GM13976 (cell line): ENCODE data around the gene DYNC2LI1.
"Not testable (repeated sequence)": the region's sequence is repeated elsewhere in the genome, so short reads cannot be mapped to it uniquely, and the experiment has no call there.

ENCODE experiments used
- DNase-seq: peaks from one replicate; pipeline ENCODE4 v3.0.0; 2012; ENCODE audit warnings: low spot score
- in situ Hi-C: fragments of 300-500 bp; cut with MboI; formaldehyde crosslinking; loops from one replicate; pipeline ENCODE4 v1.12.0; 2022; ENCODE audit warnings: low sequenced_read_pairs, mixed read lengths, inconsistent platforms; ENCODE audit not compliant: unreplicated experiment
- TF ChIP-seq, protein P1 (sequence below): IDR thresholded peaks from 2 replicates; pipeline ENCODE4 v1.5.1; 2012; ENCODE audit warnings: borderline replicate concordance, mild to moderate bottlenecking; ENCODE audit not compliant: insufficient read depth; ENCODE audit errors: extremely low read depth, missing control alignments, control extremely low read depth

The DYNC2LI1 gene

DNA sequence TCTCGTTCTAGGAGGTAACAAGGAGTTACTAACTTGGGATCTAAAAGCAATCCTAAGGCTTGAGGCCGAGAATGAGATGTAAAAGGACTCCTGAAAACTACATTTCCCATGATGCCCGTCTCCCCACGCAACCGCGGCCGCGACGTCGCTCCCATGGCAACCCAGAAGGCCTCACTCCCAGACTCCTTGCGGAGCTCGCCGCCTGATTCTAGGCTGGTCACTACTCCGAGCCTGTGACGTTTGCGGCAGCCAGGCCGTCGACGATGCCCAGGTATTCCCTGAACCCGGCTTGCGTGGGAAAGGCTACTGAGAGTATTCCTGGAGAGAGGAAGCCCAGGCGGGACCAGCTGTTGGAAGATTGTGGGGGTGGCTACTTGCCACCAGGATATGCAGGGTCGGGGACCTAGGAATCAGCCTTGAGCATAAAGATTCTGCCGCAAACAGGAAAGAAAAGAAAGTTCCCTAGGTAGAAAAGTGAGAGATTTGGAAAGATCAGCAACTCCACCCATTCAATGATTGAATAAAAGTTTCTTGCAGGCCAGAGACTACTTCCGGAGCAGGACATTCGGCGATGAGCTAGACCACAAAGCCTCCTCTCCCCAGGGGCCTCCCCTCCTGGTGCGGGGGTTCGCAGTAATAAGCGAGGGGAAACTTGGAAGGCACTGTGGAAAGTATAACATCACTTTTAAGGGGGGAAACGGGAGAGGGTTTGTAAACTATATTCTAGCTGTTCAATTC lies at the start of gene DYNC2LI1:
Gene DYNC2LI1, plus strand, starts transcription at position 164 of the 738 bp plus-strand sequence. Its CDS starts 100 bp downstream, at position 264.
- peak; percentile 90 for DNase-seq
- TF ChIP-seq, protein P1, sequence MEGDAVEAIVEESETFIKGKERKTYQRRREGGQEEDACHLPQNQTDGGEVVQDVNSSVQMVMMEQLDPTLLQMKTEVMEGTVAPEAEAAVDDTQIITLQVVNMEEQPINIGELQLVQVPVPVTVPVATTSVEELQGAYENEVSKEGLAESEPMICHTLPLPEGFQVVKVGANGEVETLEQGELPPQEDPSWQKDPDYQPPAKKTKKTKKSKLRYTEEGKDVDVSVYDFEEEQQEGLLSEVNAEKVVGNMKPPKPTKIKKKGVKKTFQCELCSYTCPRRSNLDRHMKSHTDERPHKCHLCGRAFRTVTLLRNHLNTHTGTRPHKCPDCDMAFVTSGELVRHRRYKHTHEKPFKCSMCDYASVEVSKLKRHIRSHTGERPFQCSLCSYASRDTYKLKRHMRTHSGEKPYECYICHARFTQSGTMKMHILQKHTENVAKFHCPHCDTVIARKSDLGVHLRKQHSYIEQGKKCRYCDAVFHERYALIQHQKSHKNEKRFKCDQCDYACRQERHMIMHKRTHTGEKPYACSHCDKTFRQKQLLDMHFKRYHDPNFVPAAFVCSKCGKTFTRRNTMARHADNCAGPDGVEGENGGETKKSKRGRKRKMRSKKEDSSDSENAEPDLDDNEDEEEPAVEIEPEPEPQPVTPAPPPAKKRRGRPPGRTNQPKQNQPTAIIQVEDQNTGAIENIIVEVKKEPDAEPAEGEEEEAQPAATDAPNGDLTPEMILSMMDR = no peak
- in situ Hi-C loops = no loop called here

DNA sequence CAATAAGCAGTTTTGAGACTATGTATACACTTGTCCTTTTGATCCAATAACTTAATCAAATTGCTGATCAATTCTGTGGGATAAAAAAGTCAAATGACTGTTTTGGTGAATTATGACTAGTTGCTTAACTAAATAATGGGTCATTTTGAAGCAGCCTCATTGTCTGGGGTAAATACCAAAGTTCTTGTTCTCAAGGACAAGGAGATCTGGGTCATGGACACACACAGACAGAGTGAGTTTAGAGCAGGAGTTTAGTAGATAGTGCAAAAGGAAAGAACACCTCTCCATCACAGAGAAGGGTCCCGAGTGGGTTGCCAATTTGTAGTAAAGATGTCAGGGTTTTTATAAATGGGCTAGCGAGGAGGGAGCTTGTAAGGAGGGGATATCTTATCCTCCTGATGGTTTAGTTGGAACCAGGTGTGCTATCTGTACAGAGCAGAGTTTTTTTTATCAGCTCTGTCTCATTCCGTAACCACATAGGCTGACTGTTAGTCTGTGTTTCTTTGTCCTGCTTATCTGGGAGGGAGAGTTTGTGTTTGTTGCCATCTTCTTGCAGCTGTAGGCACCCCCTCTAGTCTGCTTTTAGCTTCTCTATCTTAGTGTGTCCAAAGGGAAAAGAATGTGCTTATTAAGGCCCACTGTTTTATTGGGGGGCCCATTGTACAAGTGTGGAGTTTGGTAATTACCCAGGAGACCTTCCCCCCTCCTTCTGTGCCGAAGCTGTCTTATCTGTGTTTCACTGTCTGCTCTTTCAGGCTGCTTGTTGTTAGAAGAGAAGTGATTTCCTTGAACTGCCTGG lies 48.9 kb upstream of the DYNC2LI1 start:
- in situ Hi-C loops = no loop called here
- TF ChIP-seq, protein P1 = no peak
- no peak for DNase-seq

DNA sequence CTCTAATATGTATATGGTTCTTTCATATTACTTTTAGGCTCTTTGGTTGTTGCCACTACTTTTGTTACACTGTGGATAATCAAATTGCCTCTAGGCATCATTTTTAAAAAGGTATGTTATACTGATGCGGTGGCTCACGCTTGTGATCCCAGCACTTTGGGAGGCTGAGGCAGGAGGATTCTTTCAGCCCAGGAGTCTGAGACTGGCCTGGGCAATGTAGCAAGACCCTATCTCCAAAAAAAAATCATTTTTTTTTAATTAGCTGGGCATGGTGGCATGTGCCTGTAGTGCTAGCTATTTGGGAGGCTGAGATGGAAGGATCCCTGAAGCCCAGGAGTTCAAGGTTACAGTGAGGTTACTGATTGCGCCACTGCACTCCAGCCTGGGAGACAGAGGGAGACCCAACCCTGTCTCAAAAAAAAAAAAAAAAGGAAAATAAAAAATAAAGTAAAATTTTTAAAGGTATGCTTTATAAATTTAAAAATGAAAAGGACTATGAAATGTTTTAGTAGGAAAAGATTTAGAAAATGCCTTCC lies 48.1 kb upstream of the DYNC2LI1 start:
- TF ChIP-seq, protein P1 = no peak
- in situ Hi-C loops = no loop called here
- DNase-seq = no peak

DNA sequence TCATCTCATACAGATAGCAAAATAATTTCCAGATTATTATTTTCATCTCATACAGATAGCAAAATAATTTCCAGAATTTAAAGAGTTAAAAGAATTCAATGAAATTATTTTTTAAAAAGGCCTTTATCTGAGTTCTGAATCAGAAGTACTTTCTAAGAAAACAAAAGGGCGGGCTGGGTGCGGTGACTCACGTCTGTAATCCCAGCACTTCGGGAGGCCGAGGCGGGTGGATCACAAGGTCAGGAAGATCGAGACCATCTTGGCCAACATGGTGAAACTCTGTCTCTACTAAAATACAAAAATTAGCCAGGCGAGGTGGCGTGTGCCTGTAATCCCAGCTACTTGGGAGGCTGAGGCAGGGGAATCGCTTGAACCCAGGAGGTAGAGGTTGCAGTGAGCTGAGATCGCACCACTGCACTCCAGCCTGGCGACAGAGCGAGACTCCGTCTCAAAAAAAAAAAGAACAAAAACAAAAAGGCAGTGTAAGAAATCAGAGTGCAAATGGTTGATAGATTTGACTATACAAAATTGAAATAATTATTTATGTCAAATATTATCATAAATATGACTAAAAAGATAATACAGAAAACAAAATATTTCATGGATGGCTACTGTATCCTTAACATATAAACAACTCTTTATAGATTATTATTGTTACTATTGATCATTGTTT lies 46.7 kb upstream of the DYNC2LI1 start:
- in situ Hi-C loops = not testable (repeated sequence)

DNA sequence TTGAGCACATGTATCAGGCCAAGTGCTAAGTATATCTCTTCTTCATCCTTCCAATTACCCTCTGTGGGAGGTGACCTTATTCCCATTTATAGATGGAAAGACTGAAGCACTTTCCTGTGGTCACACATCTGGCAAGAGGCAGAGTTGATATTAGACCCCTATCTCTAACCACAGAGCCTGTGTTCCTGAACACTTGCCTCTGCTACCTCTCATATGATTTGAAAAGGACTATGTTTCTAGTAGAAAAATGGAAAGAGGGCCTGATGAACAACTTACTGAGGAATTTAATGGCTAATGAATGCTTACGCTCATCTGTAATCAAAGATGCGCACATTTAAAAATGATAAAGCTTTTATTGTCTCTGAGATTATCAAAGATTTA lies 46.2 kb upstream of the DYNC2LI1 start:
- DNase-seq = no peak
- in situ Hi-C loops = no loop called here
- TF ChIP-seq, protein P1 = no peak

More for the DNA sequence above, 46.7 kb upstream of the DYNC2LI1 start:
- not testable (repeated sequence) for DNase-seq

DNA sequence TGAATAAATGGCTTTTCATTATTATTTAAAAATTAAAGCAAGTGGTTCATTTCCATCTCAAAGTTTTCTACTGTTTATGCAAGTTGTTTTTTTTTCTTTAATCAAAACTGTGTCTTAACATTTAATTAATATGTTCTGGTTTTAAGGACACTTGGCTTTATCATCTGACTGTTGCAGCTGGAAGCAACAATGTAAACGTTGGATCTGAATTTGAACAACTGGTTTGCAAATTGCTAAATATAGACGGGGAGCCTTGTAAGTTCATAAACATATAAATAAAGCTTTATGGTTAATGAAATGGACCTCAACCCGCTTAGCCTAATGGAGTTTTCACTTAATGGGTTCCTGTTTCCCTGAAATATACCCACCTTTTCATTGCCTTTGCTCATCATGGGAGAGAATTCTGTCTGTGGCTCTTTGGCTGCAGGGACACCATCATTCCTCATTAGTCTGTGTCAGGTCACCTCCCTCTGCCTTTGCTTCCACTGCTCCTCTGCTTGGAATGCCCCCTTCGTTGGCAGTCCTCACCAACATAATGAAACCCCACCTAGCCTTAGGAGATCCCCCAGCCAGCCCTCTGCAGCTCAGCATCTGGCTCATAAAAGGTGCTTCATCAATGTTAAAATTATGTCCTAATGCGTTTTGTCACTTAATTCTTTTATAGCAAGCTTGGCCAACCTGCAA lies 44.2 kb upstream of the DYNC2LI1 start:
- TF ChIP-seq, protein P1 = no peak
- in situ Hi-C loops = no loop called here
- no peak for DNase-seq
